BLaER1 treated with 17β-estradiol and CSF1 and Interleukin-3, amounts not matched to agents 10 nM and 100 nM (cell line): Measurements from ENCODE around the gene ZNRF1.

Source experiments
- H3K27ac ChIP-seq, 11 experiments: shearing (Covaris generic); formaldehyde crosslinking; 2 replicates each; pipeline ENCODE4 v1.8.1; 2022
- H3K27me3 ChIP-seq, 11 experiments: shearing (Covaris generic); formaldehyde crosslinking; 2 replicates each; pipeline ENCODE4 v1.8.1; 2022
- H3K36me3 ChIP-seq, 11 experiments: shearing (Covaris generic); formaldehyde crosslinking; 2 replicates each; pipeline ENCODE4 v1.8.1; 2022
- H3K4me1 ChIP-seq, 10 experiments: shearing (Covaris generic); formaldehyde crosslinking; 2 replicates each; pipeline ENCODE4 v1.8.1; 2022
- H3K4me2 ChIP-seq, 11 experiments: shearing (Covaris generic); formaldehyde crosslinking; 2 replicates each; pipeline ENCODE4 v1.8.1; 2022
- H3K4me3 ChIP-seq, 10 experiments: shearing (Covaris generic); formaldehyde crosslinking; 2 replicates each; pipeline ENCODE4 v1.8.1; 2022
- H3K9ac ChIP-seq, 11 experiments: shearing (Covaris generic); formaldehyde crosslinking; 2 replicates each; pipeline ENCODE4 v1.8.1; 2022
- H3K9me3 ChIP-seq, 11 experiments: shearing (Covaris generic); formaldehyde crosslinking; replicated peaks in 1 of 11; 2 replicates each; pipeline ENCODE4 v1.8.1; 2022
- H4K20me1 ChIP-seq, 11 experiments: shearing (Covaris generic); formaldehyde crosslinking; 2 replicates each; pipeline ENCODE4 v1.8.1; 2022
- Cebpa-rat ChIP-seq, 11 experiments: shearing (Covaris generic); IDR thresholded peaks; 2 replicates each; pipeline ENCODE4 v1.8.1; 2022

Gene ZNRF1

DNA sequence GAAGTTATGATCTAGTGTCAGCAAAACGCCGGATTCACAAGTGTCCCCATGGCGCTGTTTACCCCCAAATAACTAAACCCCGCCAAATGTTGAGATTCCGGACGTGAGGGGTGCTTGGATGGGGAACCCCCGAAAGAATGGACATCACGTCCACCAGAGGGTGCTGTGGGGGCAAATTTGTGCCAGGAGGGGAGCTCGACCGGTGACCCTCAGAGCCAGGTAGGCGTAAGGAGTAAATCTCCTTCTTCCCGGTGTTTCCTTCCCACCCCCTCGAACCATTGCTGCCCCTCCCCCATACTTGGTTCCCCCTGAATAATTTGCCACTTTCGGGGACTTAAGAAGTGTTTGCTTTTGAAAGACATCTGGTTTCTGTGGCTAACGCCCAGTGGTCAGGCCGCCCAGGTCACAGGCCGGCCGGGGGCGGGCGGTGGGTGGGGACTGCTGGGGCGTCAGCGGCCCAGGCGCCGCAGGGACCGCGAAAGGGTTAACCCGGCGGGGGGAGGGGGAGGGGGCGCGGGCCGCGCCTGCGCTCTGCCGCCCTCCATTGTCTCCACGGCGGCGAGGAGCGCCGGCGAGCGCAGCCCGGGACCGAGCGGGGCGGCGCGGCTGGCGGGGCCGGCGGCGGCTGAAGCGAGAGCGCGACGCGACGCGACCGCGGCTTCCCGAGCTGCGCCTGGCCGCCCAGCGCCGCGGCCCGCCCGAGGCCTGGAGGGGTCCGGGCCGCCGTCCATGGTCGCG lies at the start of gene ZNRF1:
ZNRF1 (plus strand) TSS at position 544 of the 738 bp plus-strand sequence. CDS start 648 bp downstream, outside the sequence.
- H3K9me3 ChIP-seq: no peaks in the 10 kb centered on the region
- peaks cover 0 to 8% (median 6%) of the 10 kb centered on the region in 11 experiments; a peak in 10 of 22 replicates for H3K36me3 ChIP-seq
- peaks cover 26 to 43% (median 42%) of the 10 kb centered on the region in 11 experiments; a peak in 21 of 22 replicates for H4K20me1 ChIP-seq
- peak within 1 kb of the TSS; percentile 86 to 100 (median 98) for H3K27ac ChIP-seq
- H3K4me3 ChIP-seq: peak within 1 kb of the TSS; percentile 81 to 100 (median 97)
- no peaks in the 10 kb centered on the region; a peak in 2 of 22 replicates for H3K27me3 ChIP-seq
- no peak for TF ChIP-seq Cebpa-rat (IDR thresholded peaks at IDR 0.05)
- peak within 1 kb of the TSS; percentile 88 to 99 (median 95) for H3K4me2 ChIP-seq
- peak within 1 kb of the TSS; percentile 94 to 100 (median 98) for H3K9ac ChIP-seq
- peaks cover 35 to 46% (median 37%) of the 10 kb centered on the region in 10 experiments for H3K4me1 ChIP-seq

DNA sequence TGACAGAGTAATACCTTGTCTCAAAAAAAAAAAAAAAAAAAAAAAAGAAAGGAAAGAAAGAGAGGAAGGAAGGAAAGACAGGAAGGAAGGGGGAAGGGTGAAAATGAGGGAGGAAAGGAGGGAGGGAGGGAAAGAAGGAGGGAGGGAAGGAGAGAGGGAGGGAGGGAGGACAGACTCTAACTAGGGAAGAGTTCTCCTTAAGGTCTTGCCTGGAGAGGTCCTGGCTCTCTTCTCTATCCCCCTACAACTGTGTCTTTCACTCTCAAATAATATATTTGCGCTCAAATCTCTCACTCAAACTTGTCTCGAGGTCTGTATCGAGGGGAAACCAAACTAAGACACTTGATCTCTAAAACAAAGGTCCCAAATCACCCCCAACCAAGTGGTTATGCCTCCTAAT lies 49.5 kb upstream of the ZNRF1 start:
- no peak overlapping the region for H3K27ac ChIP-seq
- H3K27me3 ChIP-seq: no peaks in the 10 kb centered on the region; a peak in 1 of 22 replicates
- H3K4me3 ChIP-seq: no peak overlapping the region
- H3K4me1 ChIP-seq: peaks cover 0 to 7% (median 0%) of the 10 kb centered on the region in 10 experiments; a peak in 2 of 20 replicates
- H3K4me2 ChIP-seq: no peak overlapping the region
- no peaks in the 10 kb centered on the region for H3K9me3 ChIP-seq
- TF ChIP-seq Cebpa-rat (IDR thresholded peaks at IDR 0.05): no peak
- H3K9ac ChIP-seq: no peak overlapping the region
- peaks cover 0 to 40% (median 6%) of the 10 kb centered on the region in 11 experiments; a peak in 7 of 22 replicates for H4K20me1 ChIP-seq
- peaks cover 62 to 99% (median 84%) of the 10 kb centered on the region in 11 experiments for H3K36me3 ChIP-seq

DNA sequence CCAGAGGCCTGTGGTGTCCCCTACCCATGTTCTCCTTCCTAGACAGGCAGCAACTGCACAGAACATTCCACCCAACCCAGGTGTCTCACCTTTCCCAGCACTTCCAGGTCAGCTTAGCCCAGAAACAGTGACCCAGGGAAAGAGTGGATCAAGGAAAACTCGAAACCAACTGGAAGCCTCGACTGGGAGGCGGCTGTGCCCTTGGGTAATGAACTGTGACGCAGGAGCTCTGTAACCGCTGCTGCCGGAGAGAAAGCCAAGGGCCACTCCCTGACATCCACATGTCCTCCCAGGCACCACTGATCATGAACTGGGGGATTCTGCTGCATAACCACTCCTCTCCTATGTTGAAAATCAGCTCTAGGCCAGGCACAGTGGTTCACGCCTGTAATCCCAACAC lies 48.3 kb upstream of the ZNRF1 start:
- H3K36me3 ChIP-seq: peaks cover 71 to 99% (median 90%) of the 10 kb centered on the region in 11 experiments
- no peak overlapping the region for H3K9ac ChIP-seq

DNA sequence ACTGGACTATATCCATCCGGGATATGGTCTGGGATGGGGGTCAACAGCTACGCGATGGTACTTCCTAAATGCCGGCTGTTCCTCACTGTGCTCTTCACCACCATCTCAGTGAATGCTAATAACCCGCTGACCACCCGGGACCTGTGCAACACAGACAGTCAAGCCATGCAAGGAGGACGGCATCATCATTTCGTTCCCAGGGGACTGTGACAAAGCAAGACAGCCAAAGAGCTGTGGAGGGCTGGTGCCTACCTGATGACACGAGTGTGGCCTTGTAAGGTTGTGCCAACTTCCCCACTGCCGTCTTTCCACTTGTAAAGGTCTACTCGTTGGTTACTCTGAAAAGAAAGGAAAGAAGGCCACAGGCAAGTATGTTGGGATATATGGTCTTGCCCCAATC lies 47.6 kb upstream of the ZNRF1 start:
- TF ChIP-seq Cebpa-rat (IDR thresholded peaks at IDR 0.05): no peak
- peaks cover 0 to 7% (median 0%) of the 10 kb centered on the region in 10 experiments; a peak in 2 of 20 replicates for H3K4me1 ChIP-seq
- H4K20me1 ChIP-seq: peaks cover 0 to 42% (median 4%) of the 10 kb centered on the region in 11 experiments; a peak in 7 of 22 replicates
- no peak overlapping the region for H3K4me2 ChIP-seq
- H3K9ac ChIP-seq: no peak overlapping the region
- peaks cover 73 to 99% (median 92%) of the 10 kb centered on the region in 11 experiments for H3K36me3 ChIP-seq
- no peak overlapping the region for H3K4me3 ChIP-seq
- H3K27me3 ChIP-seq: no peaks in the 10 kb centered on the region; a peak in 1 of 22 replicates
- no peaks in the 10 kb centered on the region for H3K9me3 ChIP-seq
- no peak overlapping the region for H3K27ac ChIP-seq

More for the DNA sequence above, 48.3 kb upstream of the ZNRF1 start:
- Histone ChIP-seq H3K27ac (no peak overlapping the region), H3K9me3 (no peaks in the 10 kb centered on the region), H3K4me3 (no peak overlapping the region), H4K20me1 (peaks cover 0 to 37% (median 4%) of the 10 kb centered on the region in 11 experiments; a peak in 7 of 22 replicates), H3K27me3 (no peaks in the 10 kb centered on the region; a peak in 1 of 22 replicates), H3K4me1 (peaks cover 0 to 7% (median 0%) of the 10 kb centered on the region in 10 experiments; a peak in 2 of 20 replicates), H3K4me2 (no peak overlapping the region)
- no peak for TF ChIP-seq Cebpa-rat (IDR thresholded peaks at IDR 0.05)

DNA sequence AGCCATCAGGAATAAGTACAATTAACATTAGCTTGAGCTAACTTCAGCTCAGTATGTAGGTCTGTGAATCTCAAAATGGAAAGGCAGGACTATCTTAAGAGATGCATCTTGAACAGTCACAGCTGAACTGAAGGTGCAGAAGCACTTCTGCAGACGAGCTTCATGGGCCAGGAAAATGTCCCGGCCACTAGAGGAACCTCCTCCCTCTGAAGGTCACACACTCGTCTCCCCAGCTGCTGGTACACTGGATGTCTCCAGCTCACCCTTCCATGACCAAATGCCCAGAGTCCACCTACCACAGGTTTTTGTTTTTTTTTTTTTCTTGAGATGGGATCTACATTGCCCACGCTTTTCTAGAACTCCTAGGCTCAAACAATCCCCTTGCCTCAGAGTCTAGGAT lies 47.1 kb upstream of the ZNRF1 start:
- no peak overlapping the region for H3K9ac ChIP-seq
- H4K20me1 ChIP-seq: peaks cover 0 to 42% (median 4%) of the 10 kb centered on the region in 11 experiments; a peak in 7 of 22 replicates
- no peak overlapping the region for H3K4me3 ChIP-seq
- H3K4me2 ChIP-seq: no peak overlapping the region
- no peaks in the 10 kb centered on the region for H3K9me3 ChIP-seq
- no peak for TF ChIP-seq Cebpa-rat (IDR thresholded peaks at IDR 0.05)
- H3K27ac ChIP-seq: no peak overlapping the region
- H3K4me1 ChIP-seq: peaks cover 0 to 7% (median 0%) of the 10 kb centered on the region in 10 experiments; a peak in 2 of 20 replicates
- no peaks in the 10 kb centered on the region; a peak in 1 of 22 replicates for H3K27me3 ChIP-seq
- peaks cover 73 to 99% (median 92%) of the 10 kb centered on the region in 11 experiments for H3K36me3 ChIP-seq

DNA sequence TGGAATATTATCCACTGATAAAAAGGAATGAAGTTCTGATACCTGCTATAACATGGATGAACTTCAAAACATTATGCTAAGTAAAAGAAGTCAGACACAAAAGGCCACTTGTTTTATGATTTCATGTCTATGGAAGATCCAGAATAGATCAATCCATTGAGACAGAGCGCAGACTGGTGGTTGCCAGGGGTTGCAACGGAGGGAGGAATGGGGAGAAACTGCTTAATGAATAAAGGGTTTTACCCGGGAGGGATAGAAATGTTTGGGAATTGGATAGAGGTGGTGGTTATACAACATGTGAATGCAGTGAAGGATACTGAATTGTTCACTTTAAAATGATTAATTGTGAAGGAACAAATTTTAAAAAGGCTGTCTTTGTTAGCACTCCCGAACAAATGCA lies 44.1 kb upstream of the ZNRF1 start:
- peaks cover 0 to 7% (median 0%) of the 10 kb centered on the region in 10 experiments; a peak in 2 of 20 replicates for H3K4me1 ChIP-seq
- peaks cover 70 to 99% (median 89%) of the 10 kb centered on the region in 11 experiments for H3K36me3 ChIP-seq
- H3K27me3 ChIP-seq: no peaks in the 10 kb centered on the region
- H3K27ac ChIP-seq: no peak overlapping the region
- H3K4me2 ChIP-seq: no peak overlapping the region
- no peaks in the 10 kb centered on the region for H3K9me3 ChIP-seq
- no peak overlapping the region for H3K9ac ChIP-seq
- TF ChIP-seq Cebpa-rat (IDR thresholded peaks at IDR 0.05): no peak
- peaks cover 0 to 44% (median 6%) of the 10 kb centered on the region in 11 experiments; a peak in 9 of 22 replicates for H4K20me1 ChIP-seq
- H3K4me3 ChIP-seq: no peak overlapping the region

DNA sequence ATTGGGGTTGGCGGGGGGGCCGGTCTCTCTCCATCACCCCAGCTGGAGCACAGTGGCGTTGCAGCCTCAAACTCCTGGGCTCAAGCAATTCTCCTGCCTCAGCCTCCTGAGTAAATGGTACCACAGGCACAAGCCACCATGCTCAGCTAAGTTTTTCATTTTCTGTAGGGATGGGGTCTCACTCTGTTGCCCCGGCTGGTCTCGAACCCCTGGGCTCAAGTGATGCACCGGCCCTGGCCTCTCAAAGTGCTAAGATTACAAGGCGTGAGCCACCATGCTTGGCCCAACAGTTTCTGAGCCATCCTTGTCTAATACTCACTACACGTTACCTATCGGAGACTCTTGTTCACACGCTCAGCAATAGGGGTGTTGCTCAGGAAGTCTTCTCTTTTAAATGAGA lies 25.5 kb upstream of the ZNRF1 start:
- Histone ChIP-seq H3K9me3 (no peaks in the 10 kb centered on the region), H4K20me1 (peaks cover 0 to 30% (median 10%) of the 10 kb centered on the region in 11 experiments; a peak in 12 of 22 replicates), H3K4me2 (no peak overlapping the region), H3K27ac (no peak overlapping the region), H3K36me3 (peaks cover 13 to 64% (median 34%) of the 10 kb centered on the region in 11 experiments), H3K27me3 (no peaks in the 10 kb centered on the region), H3K4me1 (peaks cover 0 to 10% (median 3%) of the 10 kb centered on the region in 10 experiments; a peak in 6 of 20 replicates), H3K4me3 (no peak overlapping the region), H3K9ac (no peak overlapping the region)
- no peak for TF ChIP-seq Cebpa-rat (IDR thresholded peaks at IDR 0.05)

DNA sequence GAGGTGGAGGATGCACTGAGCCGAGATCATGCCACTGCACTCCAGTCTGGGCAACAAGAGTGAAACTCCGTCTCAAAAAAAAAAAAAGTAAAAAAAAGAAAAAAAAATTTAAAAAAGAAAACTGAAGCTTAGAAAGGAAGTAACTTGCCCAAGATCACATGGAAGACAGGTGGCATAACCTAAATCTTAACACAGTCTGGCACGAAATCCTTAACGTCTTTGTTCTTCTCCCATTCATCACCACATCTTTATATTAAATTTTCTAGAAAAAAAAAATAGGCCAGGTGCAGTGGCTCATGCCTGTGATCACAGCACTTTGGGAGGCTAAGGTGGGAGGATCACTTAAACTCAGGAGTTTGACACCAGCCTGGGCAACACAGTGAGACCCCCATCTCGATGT lies 23.2 kb upstream of the ZNRF1 start:
- Histone ChIP-seq H3K27ac (no peak overlapping the region), H3K9me3 (no peaks in the 10 kb centered on the region), H3K4me1 (peaks cover 0 to 3% (median 0%) of the 10 kb centered on the region in 10 experiments; a peak in 1 of 20 replicates), H3K4me2 (no peak overlapping the region), H4K20me1 (peaks cover 4 to 29% (median 15%) of the 10 kb centered on the region in 11 experiments; a peak in 11 of 22 replicates), H3K9ac (no peak overlapping the region), H3K36me3 (peaks cover 17 to 68% (median 39%) of the 10 kb centered on the region in 11 experiments), H3K27me3 (no peaks in the 10 kb centered on the region), H3K4me3 (no peak overlapping the region)
- TF ChIP-seq Cebpa-rat (IDR thresholded peaks at IDR 0.05): no peak

DNA sequence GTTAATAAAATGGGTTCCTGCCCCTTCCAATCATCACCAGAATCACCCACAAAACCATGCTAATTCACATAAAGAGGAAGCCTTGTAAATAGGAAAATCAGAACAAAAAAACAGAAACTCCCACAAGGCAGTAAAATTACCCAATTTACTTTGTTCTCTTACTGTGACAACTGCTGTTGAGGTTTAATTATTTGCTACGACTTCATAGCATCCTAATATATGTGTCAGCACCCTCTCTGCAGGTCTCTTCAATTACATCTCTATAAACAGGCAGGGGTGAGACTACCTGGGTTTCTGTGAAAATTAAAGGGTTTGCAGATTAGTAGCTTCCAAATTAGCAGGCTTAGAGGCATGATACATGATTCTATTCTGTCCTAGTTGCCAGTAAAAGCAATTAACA lies 16.6 kb upstream of the ZNRF1 start:
- no peak for TF ChIP-seq Cebpa-rat (IDR thresholded peaks at IDR 0.05)
- H3K9me3 ChIP-seq: no peaks in the 10 kb centered on the region
- H3K27ac ChIP-seq: no peak overlapping the region
- H3K9ac ChIP-seq: no peak overlapping the region
- H3K36me3 ChIP-seq: peaks cover 9 to 21% (median 14%) of the 10 kb centered on the region in 11 experiments; a peak in 19 of 22 replicates
- H3K27me3 ChIP-seq: no peaks in the 10 kb centered on the region
- peak overlapping the region in 6 of 11 experiments; percentile 1 to 96 (median 75); a peak in 9 of 22 replicates for H3K4me2 ChIP-seq
- H3K4me3 ChIP-seq: no peak overlapping the region
- peaks cover 18 to 24% (median 21%) of the 10 kb centered on the region in 10 experiments; a peak in 18 of 20 replicates for H3K4me1 ChIP-seq
- H4K20me1 ChIP-seq: peaks cover 4 to 46% (median 25%) of the 10 kb centered on the region in 11 experiments; a peak in 13 of 22 replicates
